Right atrium auricular region (tissue), 2 donors: Measurements from ENCODE around the gene CD7. TPM values are rescaled to one million over a fixed set of nuclear protein-coding genes. Genes with fewer than 3 reads are reported as not detected.

Experiments used
- DNase-seq: peaks from one replicate; pipeline ENCODE4 v3.0.0-alpha.2; 2019; ENCODE audit warnings: low spot score
- H3K27ac ChIP-seq, 2 donors: fragments of 200-600 bp; sonication (generic); 1 replicate in 1 of 2; 2 replicates in 1 of 2; pipeline ENCODE4 v1.5.1; 2016 to 2019
- H3K27me3 ChIP-seq, 2 donors: fragments of 200-600 bp; sonication (generic); one replicate each; pipeline versions ENCODE4 v1.5.1 to v1.6.0; 2017 to 2019
- H3K36me3 ChIP-seq: fragments of 200-600 bp; sonication (generic); one replicate; pipeline ENCODE4 v1.5.1; 2016
- H3K4me1 ChIP-seq, 2 donors: fragments of 200-600 bp; sonication (generic); one replicate each; pipeline versions ENCODE4 v1.5.1 to v1.6.0; 2017 to 2019
- H3K4me3 ChIP-seq, 2 donors: fragments of 200-600 bp; sonication (generic); 1 replicate in 1 of 2; 2 replicates in 1 of 2; pipeline ENCODE4 v1.5.1; 2017 to 2019; ENCODE audit warnings: mild to moderate bottlenecking in 1 of 2, moderate library complexity in 1 of 2
- H3K9me3 ChIP-seq, 2 donors: fragments of 200-600 bp; sonication (generic); one replicate each; pipeline ENCODE4 v1.5.1; 2019
- CTCF ChIP-seq, 2 donors: fragments of 200-600 bp; sonication (generic); IDR thresholded peaks; one replicate each; pipeline ENCODE4 v1.5.1; 2019; ENCODE audit warnings: antibody characterized with exemption in 2 of 2
- total RNA-seq, 2 donors: library from RNA; depleted of rRNA; stranded (reverse); fragments of >200 nt; gene quantifications; one replicate each; pipeline ENCODE4 v1.1.0, GENCODE V29; 2016

Gene CD7
- total RNA-seq, 2 donors from 2014 or later = 1.7 TPM; not detected in 1

- Histone ChIP-seq H3K27ac (peak overlapping the region; percentile 29 to 53), H3K36me3 (no peaks in the 10 kb centered on the region), H3K4me3 (peak overlapping the region in 1 of 2 donors; percentile 55)
These were observed 17.4 kb upstream of the CD7 start for GRCh38 chr17:82334622-82335394.

GRCh38 chr17:82334204-82334621, 16.8 kb upstream of the CD7 start:
- Histone ChIP-seq H3K4me3 (peak overlapping the region; percentile 34 to 55), H3K9me3 (no peaks in the 10 kb centered on the region), H3K27me3 (peaks cover 0 to 3% of the 10 kb centered on the region in 2 donors), H3K36me3 (no peaks in the 10 kb centered on the region), H3K4me1 (peaks cover 0 to 58% of the 10 kb centered on the region in 2 donors), H3K27ac (peak overlapping the region in 1 of 2 donors; percentile 53)
- no peak for DNase-seq
- no peak for TF ChIP-seq CTCF (IDR thresholded peaks at IDR 0.05)

More at GRCh38 chr17:82334622-82335394, 17.4 kb upstream of the CD7 start:
- H3K9me3 ChIP-seq = no peaks in the 10 kb centered on the region
- no peak for TF ChIP-seq CTCF (IDR thresholded peaks at IDR 0.05)
- DNase-seq = no peak
- peaks cover 0 to 64% of the 10 kb centered on the region in 2 donors for H3K4me1 ChIP-seq
- H3K27me3 ChIP-seq = peaks cover 0 to 3% of the 10 kb centered on the region in 2 donors

GRCh38 chr17:82333279-82334171, 16.1 kb upstream of the CD7 start, which contains the start of gene SECTM1:
Gene SECTM1 (minus strand): TSS chr17:82333766. CDS start chr17:82327240, 6,526 bp downstream.
- Histone ChIP-seq H3K27ac (peak within 1 kb of the TSS; percentile 29 to 53), H3K4me1 (peaks cover 0 to 51% of the 10 kb centered on the region in 2 donors), H3K9me3 (no peaks in the 10 kb centered on the region), H3K36me3 (no peaks in the 10 kb centered on the region), H3K4me3 (peak within 1 kb of the TSS; percentile 34 to 55), H3K27me3 (peaks cover 0 to 3% of the 10 kb centered on the region in 2 donors)
- DNase-seq = peak; percentile 65
- no peak for TF ChIP-seq CTCF (IDR thresholded peaks at IDR 0.05)

GRCh38 chr17:82332669-82333278, 15.4 kb upstream of the CD7 start:
- peaks cover 0 to 3% of the 10 kb centered on the region in 2 donors for H3K27me3 ChIP-seq
- H3K4me3 ChIP-seq = peak overlapping the region; percentile 34 to 55
- H3K9me3 ChIP-seq = no peaks in the 10 kb centered on the region
- peak overlapping the region; percentile 1 to 53 for H3K27ac ChIP-seq
- no peak for TF ChIP-seq CTCF (IDR thresholded peaks at IDR 0.05)
- H3K36me3 ChIP-seq = no peaks in the 10 kb centered on the region
- peak; percentile 73 for DNase-seq
- H3K4me1 ChIP-seq = peaks cover 0 to 50% of the 10 kb centered on the region in 2 donors

GRCh38 chr17:82331345-82331939, 14.0 kb upstream of the CD7 start:
- Histone ChIP-seq H3K36me3 (no peaks in the 10 kb centered on the region), H3K9me3 (no peaks in the 10 kb centered on the region), H3K27ac (no peak overlapping the region), H3K27me3 (peaks cover 0 to 3% of the 10 kb centered on the region in 2 donors), H3K4me3 (no peak overlapping the region), H3K4me1 (peaks cover 0 to 50% of the 10 kb centered on the region in 2 donors)
- no peak for DNase-seq
- TF ChIP-seq CTCF (IDR thresholded peaks at IDR 0.05) = no peak
